HEK293 (cell line): ENCODE results near the gene MEGF6.
A peak's percentile ranks its signal among the peaks of the same experiment; 100 is the strongest.

Experiments used
- CTCF ChIA-PET: fragments of 350-600 bp; formaldehyde crosslinking; extraction: SDS; loops from one replicate; lab custom pipeline; 2021; ENCODE audit warnings: antibody characterized with exemption; lab: Yijun Ruan, JAX
- POLR2A ChIA-PET: fragments of 300-600 bp; formaldehyde crosslinking; extraction: SDS; loops from one replicate; lab custom pipeline; 2020; ENCODE audit warnings: antibody characterized with exemption, inconsistent platforms; lab: Yijun Ruan, JAX
- H3K27ac ChIP-seq: fragments of 200-500 bp; sonication (Bioruptor generic); 2 replicates; pipeline ENCODE4 v1.5.1; 2014; ENCODE audit warnings: low read depth, low read length, control low read depth, inconsistent platforms; ENCODE audit errors: extremely low read depth
- H3K36me3 ChIP-seq, 2 experiments: fragments of 200-500 bp in 1 of 2; sonication (Bioruptor generic) in 1 of 2; 1 replicate in 1 of 2; 2 replicates in 1 of 2; pipeline ENCODE4 v1.5.1; 2014 to 2017; ENCODE audit warnings: inconsistent platforms in 2 of 2, low read length in 2 of 2; ENCODE audit not compliant: control insufficient read depth in 2 of 2, insufficient read depth in 1 of 2
- H3K4me1 ChIP-seq: fragments of 200-500 bp; sonication (Bioruptor generic); 2 replicates; pipeline ENCODE4 v1.5.1; 2014; ENCODE audit warnings: mild to moderate bottlenecking, low read length, inconsistent platforms; ENCODE audit not compliant: control insufficient read depth, insufficient read depth
- H3K4me3 ChIP-seq: 2 replicates; pipeline ENCODE4 v1.5.1; 2011; ENCODE audit warnings: low read depth, mild to moderate bottlenecking, control low read depth, low read length, moderate library complexity
- H3K9me3 ChIP-seq: fragments of 200-500 bp; sonication (Bioruptor generic); 2 replicates; pipeline ENCODE4 v1.5.1; 2014; ENCODE audit warnings: low read depth, low read length, inconsistent platforms; ENCODE audit not compliant: control insufficient read depth, insufficient read depth
- ELK4 ChIP-seq: IDR thresholded peaks from 2 replicates; pipeline ENCODE4 v1.6.1; 2011; ENCODE audit warnings: mild to moderate bottlenecking, low read depth, low read length, borderline replicate concordance
- FEZF1 ChIP-seq: fragments of 450-650 bp; formaldehyde crosslinking; IDR thresholded peaks from 2 replicates; pipeline ENCODE4 v1.5.1; 2016; ENCODE audit warnings: missing biosample characterization, missing genetic modification characterization
- REST ChIP-seq: fragments of 450-650 bp; formaldehyde crosslinking; IDR thresholded peaks from 2 replicates; pipeline ENCODE4 v1.5.1; 2016; ENCODE audit warnings: missing biosample characterization, missing genetic modification characterization
- SALL2 ChIP-seq: fragments of 450-650 bp; formaldehyde crosslinking; IDR thresholded peaks from 2 replicates; pipeline ENCODE4 v1.5.0; 2017; ENCODE audit warnings: missing biosample characterization, mild to moderate bottlenecking, missing genetic modification characterization, borderline replicate concordance
- ZBTB11 ChIP-seq: fragments of 450-650 bp; formaldehyde crosslinking; conservative IDR thresholded peaks from 2 replicates; pipeline ENCODE4 v1.5.1; 2016; ENCODE audit warnings: low read depth, missing biosample characterization, missing genetic modification characterization
- ZBTB48 ChIP-seq: fragments of 450-650 bp; formaldehyde crosslinking; IDR thresholded peaks from 2 replicates; pipeline ENCODE4 v1.5.1; 2016; ENCODE audit warnings: missing biosample characterization, missing genetic modification characterization
- ZBTB49 ChIP-seq: fragments of 450-650 bp; formaldehyde crosslinking; IDR thresholded peaks from 2 replicates; pipeline ENCODE4 v1.5.1; 2016; ENCODE audit warnings: missing biosample characterization, missing genetic modification characterization, low read depth
- ZNF132 ChIP-seq: fragments of 450-650 bp; formaldehyde crosslinking; IDR thresholded peaks from 2 replicates; pipeline ENCODE4 v1.5.1; 2017; ENCODE audit warnings: missing biosample characterization, missing genetic modification characterization, borderline replicate concordance
- ZNF169 ChIP-seq: fragments of 450-650 bp; formaldehyde crosslinking; IDR thresholded peaks from 2 replicates; pipeline ENCODE4 v1.5.1; 2016; ENCODE audit warnings: missing biosample characterization, missing genetic modification characterization
- ZNF175 ChIP-seq: fragments of 450-650 bp; formaldehyde crosslinking; IDR thresholded peaks from 2 replicates; pipeline ENCODE4 v1.5.1; 2016; ENCODE audit warnings: missing biosample characterization, missing genetic modification characterization
- ZNF184 ChIP-seq: fragments of 450-650 bp; IDR thresholded peaks from 2 replicates; pipeline ENCODE4 v1.5.1; 2018; ENCODE audit warnings: missing biosample characterization, mild to moderate bottlenecking, missing genetic modification characterization
- ZNF394 ChIP-seq: fragments of 450-650 bp; formaldehyde crosslinking; IDR thresholded peaks from 2 replicates; pipeline ENCODE4 v1.5.1; 2016; ENCODE audit warnings: missing biosample characterization, missing genetic modification characterization, mild to moderate bottlenecking, moderate library complexity, borderline replicate concordance
- ZNF449 ChIP-seq: fragments of 450-650 bp; formaldehyde crosslinking; IDR thresholded peaks from 2 replicates; pipeline ENCODE4 v1.5.1; 2017; ENCODE audit warnings: missing biosample characterization, mild to moderate bottlenecking, missing genetic modification characterization, moderate library complexity
- ZNF560 ChIP-seq: fragments of 450-650 bp; formaldehyde crosslinking; IDR thresholded peaks from 2 replicates; pipeline ENCODE4 v1.5.1; 2017; ENCODE audit warnings: missing biosample characterization, missing genetic modification characterization, borderline replicate concordance
- ZNF561 ChIP-seq: fragments of 450-650 bp; IDR thresholded peaks from 2 replicates; pipeline ENCODE4 v1.5.1; 2018; ENCODE audit warnings: missing biosample characterization, missing genetic modification characterization, borderline replicate concordance
- ZNF610 ChIP-seq: fragments of 450-650 bp; formaldehyde crosslinking; IDR thresholded peaks from 2 replicates; pipeline ENCODE4 v1.5.1; 2016; ENCODE audit warnings: missing biosample characterization, missing genetic modification characterization, borderline replicate concordance
- ZNF747 ChIP-seq: fragments of 450-650 bp; formaldehyde crosslinking; IDR thresholded peaks from 2 replicates; pipeline ENCODE4 v1.5.1; 2016; ENCODE audit warnings: missing biosample characterization, missing genetic modification characterization
- ZSCAN16 ChIP-seq: fragments of 450-650 bp; formaldehyde crosslinking; IDR thresholded peaks from 2 replicates; pipeline ENCODE4 v1.5.1; 2016; ENCODE audit warnings: missing biosample characterization, missing genetic modification characterization

MEGF6 gene

GRCh38 chr1:3481836-3482375 lies 129.4 kb downstream of the MEGF6 start:
- POLR2A ChIA-PET, result interaction anchor here (0.8 kb wide), 1 partner anchor 29 kb away, joined by 3 read pairs; no protein-coding TSS in a partner anchor
- Histone ChIP-seq H3K4me3 (no peak overlapping the region), H3K9me3 (no peaks in the 10 kb centered on the region), H3K4me1 (no peaks in the 10 kb centered on the region), H3K27ac (no peak overlapping the region), H3K36me3 (no peaks in the 10 kb centered on the region)
- CTCF ChIA-PET, result interaction anchor here (0.5 to 2.4 kb wide), 8 partner anchors 9 to 182 kb away, joined by 3 to 28 read pairs (median 4); no protein-coding TSS in a partner anchor
- no peak for TF ChIP-seq ZNF132 (tag by site-specific recombination)
- peak; percentile 13; the same call in 1 of the 2 replicates for TF ChIP-seq ZNF394

- Histone ChIP-seq H3K27ac (no peak overlapping the region), H3K9me3 (no peaks in the 10 kb centered on the region), H3K4me1 (no peaks in the 10 kb centered on the region), H3K4me3 (no peak overlapping the region), H3K36me3 (no peaks in the 10 kb centered on the region)
- POLR2A ChIA-PET, result no interaction called here
- no peak for TF ChIP-seq ZNF175 (tag by site-specific recombination)
- no peak for TF ChIP-seq ZNF169 (tag by site-specific recombination)
- TF ChIP-seq ZBTB48, result no peak
- no peak for TF ChIP-seq ZSCAN16 (tag by site-specific recombination)
- TF ChIP-seq ELK4, result no peak
- no peak for TF ChIP-seq REST (tag by site-specific recombination)
- TF ChIP-seq SALL2 (tag by site-specific recombination), result no peak
- TF ChIP-seq ZNF449 (tag by site-specific recombination), result no peak
- no peak for TF ChIP-seq ZNF610 (tag by site-specific recombination)
- no peak for TF ChIP-seq ZBTB11 (tag by site-specific recombination)
- TF ChIP-seq ZNF747, result no peak
- no peak for TF ChIP-seq ZNF561
- no peak for TF ChIP-seq FEZF1 (tag by site-specific recombination)
- TF ChIP-seq ZNF184 (tag by site-specific recombination), result no peak
- no peak for TF ChIP-seq ZNF560 (tag by site-specific recombination)
- no peak for TF ChIP-seq ZBTB49
- CTCF ChIA-PET, result interaction anchor here (0.6 to 1.4 kb wide), 6 partner anchors 9 to 183 kb away, joined by 3 to 8 read pairs (median 3); no protein-coding TSS in a partner anchor
These were observed 130.3 kb downstream of the MEGF6 start for GRCh38 chr1:3481046-3481445.
